Stimulated activated CD4-positive, alpha-beta T cell treated with anti-CD3 and anti-CD28 coated beads, Interleukin-12 subunit alpha, Interleukin-12 subunit beta, amount 100 ng/mL, for 24 hours (primary cell): Measurements from ENCODE around the gene ATP1A4.

ENCODE experiments used
- DNase-seq, 2 experiments: peaks; one replicate each; pipeline ENCODE4 v3.0.0-alpha.2; 2020; ENCODE audit warnings: low read depth in 2 of 2

ATP1A4 gene

GRCh38 chr1:160227561-160227960 is 76.2 kb downstream of the ATP1A4 start:
- no peak for DNase-seq

DNA sequence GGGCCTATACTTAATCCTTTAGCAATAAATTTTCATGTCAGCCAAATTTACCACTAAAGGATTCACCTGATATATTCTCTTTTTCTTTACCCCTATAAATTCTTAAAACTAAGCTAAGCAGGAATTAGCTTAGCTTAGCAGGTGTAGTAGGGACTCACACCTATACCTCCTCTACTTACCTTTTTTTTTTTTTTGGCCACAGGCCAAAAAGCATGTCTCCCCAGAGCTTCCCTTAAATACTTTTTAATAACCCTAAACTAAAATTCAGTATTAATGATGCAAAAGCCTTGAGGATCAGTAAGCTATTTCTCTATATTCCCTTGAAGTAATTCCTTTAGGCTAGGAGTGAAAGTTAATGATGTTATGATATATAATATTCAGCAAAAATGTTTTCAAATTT is 77.0 kb downstream of the ATP1A4 start:
- DNase-seq, result no peak

- DNase-seq, result no peak
Observed at GRCh38 chr1:160232911-160233310, 81.5 kb downstream of the ATP1A4 start.
